Endothelial cell of umbilical vein (primary cell): ENCODE results near the gene LYRM1. TPM values are rescaled to one million over a fixed set of nuclear protein-coding genes. Genes with fewer than 3 reads are reported as not detected.

Experiments used
- BruUV-seq: library from RNA; stranded (reverse); fragments of 400-500 nt; replicated peaks from 2 replicates; lab custom pipeline; 2021; lab: Mats Ljungman, UMichigan
- CTCF ChIA-PET: fragments of 300-600, 350-600 bp; sonication (Branson Sonifier 250); formaldehyde crosslinking; loops from one replicate; lab custom pipeline; 2021; ENCODE audit warnings: antibody characterized with exemption, inconsistent platforms; lab: Charles Lee
- POLR2A ChIA-PET: fragments of 300-600, 350-600 bp; sonication (Branson Sonifier 250); formaldehyde crosslinking; loops from one replicate; lab custom pipeline; 2021; ENCODE audit warnings: antibody characterized with exemption, inconsistent platforms; lab: Charles Lee
- DNase-seq: peaks from one replicate; pipeline ENCODE4 v3.0.0-alpha.2; 2011; ENCODE audit warnings: low read depth, low spot score
- FAIRE-seq: peaks from 2 replicates; lab custom pipeline; 2011; peaks lifted over from hg19 to GRCh38; lab: Jason Lieb, UNC
- H2AFZ ChIP-seq: 2 replicates; pipeline ENCODE4 v1.6.0; 2012; ENCODE audit warnings: low read depth, low read length, control low read depth, inconsistent platforms
- H3K27ac ChIP-seq: 2 replicates; pipeline ENCODE4 v1.5.1; 2011; ENCODE audit warnings: low read depth, mild to moderate bottlenecking, control low read depth, low read length, moderate library complexity; ENCODE audit not compliant: insufficient read depth
- H3K27me3 ChIP-seq, 2 experiments: 2 replicates each; pipeline versions ENCODE4 v1.6.0 to v1.6.1; 2011; ENCODE audit warnings: low read length in 2 of 2, mixed read lengths in 1 of 2; ENCODE audit not compliant: control insufficient read depth in 2 of 2, insufficient read depth in 2 of 2
- H3K36me3 ChIP-seq, 2 experiments: 2 replicates in 1 of 2; 3 replicates in 1 of 2; pipeline ENCODE4 v1.5.1; 2011; ENCODE audit warnings: low read length in 2 of 2, mild to moderate bottlenecking in 1 of 2, moderate library complexity in 1 of 2; ENCODE audit not compliant: control insufficient read depth in 2 of 2, insufficient read depth in 2 of 2; ENCODE audit errors: extremely low read depth in 1 of 2
- H3K4me1 ChIP-seq: 3 replicates; pipeline ENCODE4 v1.5.1; 2011; ENCODE audit warnings: mild to moderate bottlenecking, low read length; ENCODE audit not compliant: control insufficient read depth, insufficient read depth; ENCODE audit errors: extremely low read depth
- H3K4me2 ChIP-seq: 2 replicates; pipeline ENCODE4 v1.6.1; 2011; ENCODE audit warnings: low read length, control low read depth, mixed read lengths; ENCODE audit not compliant: insufficient read depth
- H3K4me3 ChIP-seq, 3 experiments: fragments of 200-600 bp in 1 of 3; sonication (generic), shearing (Covaris generic) in 1 of 3; replicated peaks in 1 of 3; 2 replicates each; pipeline ENCODE4 v1.5.1; 2011 to 2016; ENCODE audit warnings: control low read depth in 3 of 3, low read length in 3 of 3, mild to moderate bottlenecking in 2 of 3, inconsistent platforms in 1 of 3, low read depth in 1 of 3, moderate library complexity in 1 of 3; ENCODE audit not compliant: insufficient read depth in 1 of 3
- H3K79me2 ChIP-seq: 2 replicates; pipeline ENCODE4 v1.6.0; 2012; ENCODE audit warnings: low read length, inconsistent platforms; ENCODE audit not compliant: control insufficient read depth, insufficient read depth
- H3K9ac ChIP-seq: replicated peaks from 2 replicates; pipeline ENCODE3; 2011; ENCODE audit warnings: low read length, control low read depth; ENCODE audit not compliant: insufficient read depth; ENCODE audit errors: extremely low read depth
- H3K9me1 ChIP-seq: replicated peaks from 3 replicates; pipeline ENCODE4 v1.6.0; 2011; ENCODE audit warnings: mild to moderate bottlenecking, low read length; ENCODE audit not compliant: control insufficient read depth, insufficient read depth; ENCODE audit errors: extremely low read depth
- H3K9me3 ChIP-seq: replicated peaks from 2 replicates; pipeline ENCODE4 v1.5.1; 2012; ENCODE audit warnings: low read length, inconsistent platforms; ENCODE audit not compliant: control insufficient read depth, insufficient read depth
- H4K20me1 ChIP-seq: replicated peaks from 2 replicates; pipeline ENCODE3; 2011; ENCODE audit warnings: mild to moderate bottlenecking, low read length; ENCODE audit not compliant: control insufficient read depth, insufficient read depth; ENCODE audit errors: extremely low read depth
- EZH2 ChIP-seq: IDR thresholded peaks from 2 replicates; pipeline ENCODE4 v1.6.1; 2012; ENCODE audit warnings: borderline replicate concordance, low read depth, mild to moderate bottlenecking, moderate library complexity, low read length, inconsistent platforms; ENCODE audit not compliant: severe bottlenecking
- FOS ChIP-seq: IDR thresholded peaks from 2 replicates; pipeline ENCODE4 v1.6.1; 2011; ENCODE audit warnings: mild to moderate bottlenecking, low read length, moderate library complexity, borderline replicate concordance; ENCODE audit not compliant: insufficient read depth
- GATA2 ChIP-seq: IDR thresholded peaks from 2 replicates; pipeline ENCODE4 v1.7.0; 2011; ENCODE audit warnings: low read depth, mild to moderate bottlenecking, moderate library complexity, mixed read lengths, low read length; ENCODE audit not compliant: insufficient read length, insufficient read depth
- JUN ChIP-seq: IDR thresholded peaks from 2 replicates; pipeline ENCODE4 v1.6.1; 2011; ENCODE audit warnings: borderline replicate concordance, low read depth; ENCODE audit not compliant: insufficient read length, insufficient read depth
- MYC ChIP-seq: IDR thresholded peaks from one replicate; pipeline ENCODE4 v1.6.1; 2011; ENCODE audit warnings: mild to moderate bottlenecking, low read depth, low read length
- POLR2A ChIP-seq: IDR thresholded peaks from 2 replicates; pipeline ENCODE4 v1.6.1; 2012; ENCODE audit warnings: low read depth, mild to moderate bottlenecking, control low read depth, low read length
- POLR2AphosphoS5 ChIP-seq: IDR thresholded peaks from 2 replicates; pipeline ENCODE4 v1.6.1; 2012; ENCODE audit warnings: low read depth, mild to moderate bottlenecking, control low read depth, low read length, moderate library complexity; ENCODE audit not compliant: insufficient read depth
- dilution Hi-C: fragments of 300-500 bp; cut with MboI; formaldehyde crosslinking; loops from one replicate; pipeline ENCODE4 v1.15.0; 2019; ENCODE audit warnings: low sequenced_read_pairs; ENCODE audit not compliant: extremely low pct_ligation_motif_present
- intact Hi-C: fragments of 100-400 bp; cut with micrococcal nuclease; formaldehyde crosslinking; loops from one replicate; pipeline ENCODE4 v1.10.0; 2022
- polyA plus RNA-seq, 4 experiments: library from polyadenylated mRNA; depleted of rRNA in 3 of 4; stranded (reverse) in 3 of 4; unstranded in 1 of 4; fragments of >200 nt; gene quantifications; 2 replicates each; pipeline versions ENCODE4 v1.2.1 to v1.2.3, GENCODE V29; 2011 to 2012; ENCODE audit warnings: missing spikeins in 1 of 4
- total RNA-seq: library from RNA; stranded (reverse); gene quantifications from 2 replicates; pipeline ENCODE4 v1.2.3, GENCODE V29; 2021
- TF ChIP-seq, protein P1 (sequence below), 2 donors: IDR thresholded peaks; 1 replicate in 1 of 2; 2 replicates in 1 of 2; pipeline ENCODE4 v1.5.1; 2011; ENCODE audit warnings: low read length in 2 of 2, mild to moderate bottlenecking in 2 of 2, moderate library complexity in 2 of 2, control low read depth in 1 of 2, inconsistent platforms in 1 of 2, low read depth in 1 of 2; ENCODE audit not compliant: insufficient read depth in 1 of 2; ENCODE audit errors: extremely low read depth in 1 of 2
- TF ChIP-seq, protein P2 (sequence below): IDR thresholded peaks from 2 replicates; pipeline ENCODE4 v1.6.1; 2011; ENCODE audit not compliant: insufficient read depth, insufficient read length

The LYRM1 gene
- total and polyA plus RNA-seq, 2 donors (not counting 3 experiments of a cell fraction or from before 2014, with no cell fraction given): 20.4 to 28.4 TPM

DNA sequence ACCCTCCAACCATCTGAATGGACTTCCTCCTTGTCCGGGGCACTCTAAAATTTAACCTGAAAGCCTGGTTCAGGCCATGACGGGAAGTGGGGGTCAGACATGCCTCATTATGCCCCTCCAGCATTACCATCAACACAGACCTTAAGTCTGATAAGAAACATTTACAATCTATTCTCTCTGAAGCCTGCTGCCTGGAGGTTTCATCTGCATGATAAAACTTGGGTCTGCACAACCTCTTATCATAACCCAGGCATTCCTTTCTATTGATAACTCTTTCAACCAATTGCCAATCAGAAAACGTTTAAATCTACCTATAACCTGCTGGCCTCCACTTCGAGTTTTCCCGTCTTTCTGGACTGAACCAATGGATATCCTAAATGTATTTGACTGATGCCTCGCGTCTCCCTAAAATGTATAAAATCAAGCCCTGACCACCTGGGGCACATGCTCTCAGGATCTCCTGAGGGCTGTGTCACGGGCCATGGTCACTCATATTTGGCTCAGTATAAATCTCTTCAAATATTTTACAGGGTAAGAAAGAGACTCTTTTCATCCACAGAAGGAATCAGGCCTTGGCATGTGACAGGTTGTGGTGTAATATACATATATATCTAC is 45.6 kb downstream of the LYRM1 start:
- H3K9me3 ChIP-seq: no peaks in the 10 kb centered on the region
- DNase-seq (no peak), FAIRE-seq (no peak)
- H3K9ac ChIP-seq: no peak overlapping the region
- no peaks in the 10 kb centered on the region for H3K79me2 ChIP-seq
- H3K27me3 ChIP-seq: no peaks in the 10 kb centered on the region
- H3K27ac ChIP-seq: no peak overlapping the region
- CTCF ChIA-PET: no interaction called here
- POLR2A ChIA-PET: no interaction called here
- no peaks in the 10 kb centered on the region for H4K20me1 ChIP-seq
- no peak for TF ChIP-seq FOS
- TF ChIP-seq EZH2: no peak
- TF ChIP-seq MYC: no peak
- TF ChIP-seq JUN: no peak
- TF ChIP-seq, protein P1, sequence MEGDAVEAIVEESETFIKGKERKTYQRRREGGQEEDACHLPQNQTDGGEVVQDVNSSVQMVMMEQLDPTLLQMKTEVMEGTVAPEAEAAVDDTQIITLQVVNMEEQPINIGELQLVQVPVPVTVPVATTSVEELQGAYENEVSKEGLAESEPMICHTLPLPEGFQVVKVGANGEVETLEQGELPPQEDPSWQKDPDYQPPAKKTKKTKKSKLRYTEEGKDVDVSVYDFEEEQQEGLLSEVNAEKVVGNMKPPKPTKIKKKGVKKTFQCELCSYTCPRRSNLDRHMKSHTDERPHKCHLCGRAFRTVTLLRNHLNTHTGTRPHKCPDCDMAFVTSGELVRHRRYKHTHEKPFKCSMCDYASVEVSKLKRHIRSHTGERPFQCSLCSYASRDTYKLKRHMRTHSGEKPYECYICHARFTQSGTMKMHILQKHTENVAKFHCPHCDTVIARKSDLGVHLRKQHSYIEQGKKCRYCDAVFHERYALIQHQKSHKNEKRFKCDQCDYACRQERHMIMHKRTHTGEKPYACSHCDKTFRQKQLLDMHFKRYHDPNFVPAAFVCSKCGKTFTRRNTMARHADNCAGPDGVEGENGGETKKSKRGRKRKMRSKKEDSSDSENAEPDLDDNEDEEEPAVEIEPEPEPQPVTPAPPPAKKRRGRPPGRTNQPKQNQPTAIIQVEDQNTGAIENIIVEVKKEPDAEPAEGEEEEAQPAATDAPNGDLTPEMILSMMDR (IDR thresholded peaks at IDR 0.05; ENCODE audit: extremely low read depth in 1 of 2, insufficient read depth in 1 of 2, low read depth in 1 of 2, low read length in 2 of 2): no peak
- TF ChIP-seq, protein P2, sequence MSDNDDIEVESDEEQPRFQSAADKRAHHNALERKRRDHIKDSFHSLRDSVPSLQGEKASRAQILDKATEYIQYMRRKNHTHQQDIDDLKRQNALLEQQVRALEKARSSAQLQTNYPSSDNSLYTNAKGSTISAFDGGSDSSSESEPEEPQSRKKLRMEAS: no peak
- no peak for TF ChIP-seq POLR2A
- no peak for TF ChIP-seq GATA2
- no peak for TF ChIP-seq POLR2AphosphoS5
- dilution Hi-C loops: no loop called here
- H3K9me1 ChIP-seq: no peaks in the 10 kb centered on the region
- no peaks in the 10 kb centered on the region for H3K4me1 ChIP-seq
- BruUV-seq: no TSS peak
- no peaks in the 10 kb centered on the region for H3K36me3 ChIP-seq
- intact Hi-C loops: no loop called here
- no peak overlapping the region for H3K4me3 ChIP-seq
- H2AFZ ChIP-seq: no peak overlapping the region
- no peak overlapping the region for H3K4me2 ChIP-seq
